ENCODE data around the gene FKBP14. TPM values are rescaled to one million over a fixed set of nuclear protein-coding genes. Genes with fewer than 3 reads are reported as not detected.
A peak's percentile ranks its signal among the peaks of the same experiment; 100 is the strongest.

The FKBP14 gene
- polyA plus RNA-seq, 3 donors = 0.43 to 1.9 (median 1.1) TPM

GRCh38 chr7:30069096-30069867 lies 42.8 kb upstream of the FKBP14 start:
- Mint-ChIP-seq H3K27ac (no peak overlapping the region), H3K4me1 (no peaks in the 10 kb centered on the region), H3K4me3 (no peak overlapping the region), H3K27me3 (ENCODE audit: low read depth in 3 of 3) (peaks cover 0 to 1% (median 0%) of the 10 kb centered on the region in 3 donors), H3K36me3 (peaks cover 14 to 18% of the 10 kb centered on the region in 2 donors), H3K9me3 (no peaks in the 10 kb centered on the region)
- WGBS (ENCODE audit: insufficient coverage) = 92% methylated on average over 4 of the region's 5 CpGs
- H3K27me3 ChIP-seq (ENCODE audit: control insufficient read depth in 2 of 2, insufficient read depth in 2 of 2, low read length in 2 of 2) = no peaks in the 10 kb centered on the region
- no peaks in the 10 kb centered on the region for H3K4me1 ChIP-seq (ENCODE audit: control insufficient read depth in 1 of 2, insufficient read depth in 2 of 2, low read length in 2 of 2)
- H3K4me3 ChIP-seq (replicated peaks in 1 of 3; ENCODE audit: low read depth in 2 of 3, low read length in 3 of 3) = no peak overlapping the region
- intact Hi-C loops (cut with micrococcal nuclease) = loop anchor here in 1 of 2 donors (10.0 kb wide), 2 partner anchors 124 to 184 kb away; no protein-coding TSS in a partner anchor
- no peaks in the 10 kb centered on the region for H3K9me3 ChIP-seq (replicated peaks in 1 of 2; ENCODE audit: control insufficient read depth in 1 of 2, insufficient read depth in 1 of 2, low read length in 2 of 2)
- H3K4me2 ChIP-seq (replicated peaks; ENCODE audit: extremely low read depth, low read length, poor library complexity, severe bottlenecking) = no peak overlapping the region
- no peaks in the 10 kb centered on the region for H3K79me2 ChIP-seq (ENCODE audit: insufficient read depth, low read length)
- TF ChIP-seq CTCF (IDR thresholded peaks at IDR 0.05) = no peak
- H4K20me1 ChIP-seq (ENCODE audit: insufficient read depth, low read length) = no peaks in the 10 kb centered on the region
- H3K27ac ChIP-seq (ENCODE audit: low read depth in 1 of 2, low read length in 2 of 2) = no peak overlapping the region
- H3K36me3 ChIP-seq (replicated peaks in 1 of 2; ENCODE audit: control insufficient read depth in 1 of 2, insufficient read depth in 2 of 2, low read length in 2 of 2) = peaks cover 2 to 4% of the 10 kb centered on the region in 2 donors
- no peak overlapping the region for H2AFZ ChIP-seq (ENCODE audit: insufficient read depth, low read depth, low read length, poor library complexity, severe bottlenecking)
- DNase-seq = no peak
- no peak overlapping the region for H3K9ac ChIP-seq (ENCODE audit: insufficient read depth, low read length, poor library complexity, severe bottlenecking)

- no peak for TF ChIP-seq CTCF (IDR thresholded peaks at IDR 0.05)
- Histone ChIP-seq H2AFZ (ENCODE audit: insufficient read depth, low read depth, low read length, poor library complexity, severe bottlenecking) (no peak overlapping the region), H3K9ac (ENCODE audit: insufficient read depth, low read length, poor library complexity, severe bottlenecking) (no peak overlapping the region), H3K27ac (ENCODE audit: low read depth in 1 of 2, low read length in 2 of 2) (no peak overlapping the region), H3K27me3 (ENCODE audit: control insufficient read depth in 2 of 2, insufficient read depth in 2 of 2, low read length in 2 of 2) (no peaks in the 10 kb centered on the region), H3K4me3 (replicated peaks in 1 of 3; ENCODE audit: low read depth in 2 of 3, low read length in 3 of 3) (no peak overlapping the region), H4K20me1 (ENCODE audit: insufficient read depth, low read length) (no peaks in the 10 kb centered on the region), H3K36me3 (replicated peaks in 1 of 2; ENCODE audit: control insufficient read depth in 1 of 2, insufficient read depth in 2 of 2, low read length in 2 of 2) (peaks cover 2 to 13% of the 10 kb centered on the region in 2 donors), H3K79me2 (ENCODE audit: insufficient read depth, low read length) (no peaks in the 10 kb centered on the region), H3K9me3 (replicated peaks in 1 of 2; ENCODE audit: control insufficient read depth in 1 of 2, insufficient read depth in 1 of 2, low read length in 2 of 2) (no peaks in the 10 kb centered on the region), H3K4me1 (ENCODE audit: control insufficient read depth in 1 of 2, insufficient read depth in 2 of 2, low read length in 2 of 2) (no peaks in the 10 kb centered on the region), H3K4me2 (replicated peaks; ENCODE audit: extremely low read depth, low read length, poor library complexity, severe bottlenecking) (no peak overlapping the region)
- H3K27me3 Mint-ChIP-seq (ENCODE audit: low read depth in 3 of 3) = peaks cover 0 to 3% (median 1%) of the 10 kb centered on the region in 3 donors
- H3K36me3 Mint-ChIP-seq = peaks cover 23 to 29% of the 10 kb centered on the region in 2 donors
- intact Hi-C loops (cut with micrococcal nuclease) = loop anchor here in 1 of 2 donors (10.0 kb wide), 2 partner anchors 123 to 183 kb away; no protein-coding TSS in a partner anchor
- DNase-seq = no peak
- H3K4me3 Mint-ChIP-seq = no peak overlapping the region
- H3K9me3 Mint-ChIP-seq = no peaks in the 10 kb centered on the region
- H3K4me1 Mint-ChIP-seq = no peaks in the 10 kb centered on the region
- peak overlapping the region in 1 of 7 donors; percentile 42 for H3K27ac Mint-ChIP-seq
Observed at GRCh38 chr7:30068117-30068516, 41.6 kb upstream of the FKBP14 start.
